Measurements from ENCODE around the gene CRTC1.

The CRTC1 gene

GRCh38 chr19:18788529-18789421, 105.3 kb downstream of the CRTC1 start:
- no peak for DNase-seq

GRCh38 chr19:18789422-18789869, 106.0 kb downstream of the CRTC1 start:
- DNase-seq = no peak

GRCh38 chr19:18789883-18790565, 106.5 kb downstream of the CRTC1 start:
- no peak for DNase-seq

- no peak for DNase-seq
These were observed 107.3 kb downstream of the CRTC1 start, which contains the start of gene COMP for GRCh38 chr19:18790566-18791314. TSS of gene COMP (minus strand) at chr19:18791305. CDS start at chr19:18791269, 36 bp downstream.

GRCh38 chr19:18791315-18791678, 107.8 kb downstream of the CRTC1 start:
- DNase-seq = no peak

GRCh38 chr19:18792661-18793060, 109.2 kb downstream of the CRTC1 start:
- DNase-seq = no peak

GRCh38 chr19:18793144-18794028, 109.9 kb downstream of the CRTC1 start:
- no peak for DNase-seq

GRCh38 chr19:18794029-18794313, 110.5 kb downstream of the CRTC1 start:
- no peak for DNase-seq

GRCh38 chr19:18794692-18795091, 111.2 kb downstream of the CRTC1 start:
- DNase-seq = no peak

- DNase-seq = no peak
These were observed 112.1 kb downstream of the CRTC1 start for GRCh38 chr19:18795540-18795939.

- no peak for DNase-seq
These were observed 112.8 kb downstream of the CRTC1 start for GRCh38 chr19:18796239-18796638.

GRCh38 chr19:18798384-18799352, 115.2 kb downstream of the CRTC1 start:
- DNase-seq = no peak

- DNase-seq = no peak
These were observed 116.0 kb downstream of the CRTC1 start for GRCh38 chr19:18799389-18799970.

GRCh38 chr19:18800079-18800478, 116.6 kb downstream of the CRTC1 start:
- DNase-seq = no peak

GRCh38 chr19:18800636-18801035, 117.2 kb downstream of the CRTC1 start:
- no peak for DNase-seq

- DNase-seq = no peak
These were observed 118.9 kb downstream of the CRTC1 start for GRCh38 chr19:18802354-18802753.

GRCh38 chr19:18803550-18804138, 120.2 kb downstream of the CRTC1 start:
- DNase-seq = no peak

- DNase-seq = no peak
These were observed 120.7 kb downstream of the CRTC1 start for GRCh38 chr19:18804139-18804601.

- DNase-seq = no peak
These were observed 121.2 kb downstream of the CRTC1 start for GRCh38 chr19:18804643-18805042.

GRCh38 chr19:18807861-18808331, 124.4 kb downstream of the CRTC1 start:
- no peak for DNase-seq

All from NCI-H345 (cell line).